Left lung (tissue), 10 donors: ENCODE results near the gene GRM7. TPM values are rescaled to one million over a fixed set of nuclear protein-coding genes. Genes with fewer than 3 reads are reported as not detected.

Source experiments
- ATAC-seq: fragments of 200-7000 bp; cut with Tn5 transposase; one replicate; pipeline ENCODE4 v1.9.1; 2020; ENCODE audit warnings: moderate library complexity
- DNase-seq, 4 donors: peaks; one replicate each; pipeline ENCODE4 v3.0.0-alpha.2; 2013 to 2020
- H3K27ac ChIP-seq, 2 donors: fragments of 200-600 bp; sonication (generic) in 1 of 2; one replicate each; pipeline versions ENCODE4 v1.5.0 to v1.8.0; 2020 to 2021
- H3K27me3 ChIP-seq, 2 donors: fragments of 200-600 bp; sonication (generic) in 1 of 2; one replicate each; pipeline versions ENCODE4 v1.5.0 to v1.8.0; 2020 to 2021
- H3K36me3 ChIP-seq, 2 donors: fragments of 200-600 bp; sonication (generic) in 1 of 2; one replicate each; pipeline versions ENCODE4 v1.5.0 to v1.8.0; 2020 to 2021
- H3K4me1 ChIP-seq, 2 donors: fragments of 200-600 bp; one replicate each; pipeline ENCODE4 v1.8.0; 2021
- H3K4me3 ChIP-seq, 2 donors: fragments of 200-600 bp; sonication (generic) in 1 of 2; one replicate each; pipeline versions ENCODE4 v1.5.0 to v1.8.0; 2020 to 2021; ENCODE audit warnings: mild to moderate bottlenecking in 1 of 2
- H3K9me3 ChIP-seq, 2 donors: fragments of 200-600 bp; sonication (generic) in 1 of 2; one replicate each; pipeline versions ENCODE4 v1.5.0 to v1.8.0; 2020 to 2021
- CTCF ChIP-seq, 2 donors: fragments of 200-600 bp; sonication (generic) in 1 of 2; IDR thresholded peaks; one replicate each; pipeline versions ENCODE4 v1.5.0 to v1.8.0; 2021; ENCODE audit warnings: antibody characterized with exemption in 2 of 2
- intact Hi-C, 2 donors: fragments of 100-400 bp; cut with DNase I; formaldehyde crosslinking; loops; one replicate each; pipeline versions ENCODE4 v1.11.2 to v1.14.2; 2022
- polyA plus RNA-seq, 6 donors: library from polyadenylated mRNA; unstranded; fragments of 120-200 nt; gene quantifications; one replicate each; pipeline ENCODE4 v1.2.1, GENCODE V29; 2013; ENCODE audit not compliant: insufficient read length in 6 of 6
- total RNA-seq, 2 donors: library from RNA; stranded (reverse); fragmentation: NEBNext Ultra II Directional; extraction: Animal tissue kit (Norgen Biotek cat#: 25700); gene quantifications; one replicate each; pipeline ENCODE4 v1.2.1, GENCODE V29; 2021
- donor health status: DM: no; HTN: yes; CAD: no.
- donor health status: DM: no; HTN: no; CAD: no.

Gene GRM7
- total and polyA plus RNA-seq, 8 donors: 0.04 to 0.72 (median 0.27) TPM

GRCh38 chr3:7332696-7333095 is 471.8 kb downstream of the GRM7 start:
- DNase-seq: no peak
- H3K9me3 ChIP-seq: peaks cover 0 to 18% of the 10 kb centered on the region in 2 donors
- no peak overlapping the region for H3K27ac ChIP-seq
- intact Hi-C loops: no loop called here
- no peak overlapping the region for H3K4me3 ChIP-seq
- no peaks in the 10 kb centered on the region for H3K36me3 ChIP-seq
- H3K27me3 ChIP-seq: no peaks in the 10 kb centered on the region
- ATAC-seq: no peak
- no peak for TF ChIP-seq CTCF (IDR thresholded peaks at IDR 0.05)
- no peaks in the 10 kb centered on the region for H3K4me1 ChIP-seq

GRCh38 chr3:7333125-7333524 is 472.2 kb downstream of the GRM7 start:
- Histone ChIP-seq H3K27ac (no peak overlapping the region), H3K27me3 (no peaks in the 10 kb centered on the region), H3K36me3 (no peaks in the 10 kb centered on the region), H3K4me1 (no peaks in the 10 kb centered on the region), H3K9me3 (peaks cover 0 to 18% of the 10 kb centered on the region in 2 donors), H3K4me3 (no peak overlapping the region)
- no peak for TF ChIP-seq CTCF (IDR thresholded peaks at IDR 0.05)
- intact Hi-C loops: no loop called here
- ATAC-seq (no peak), DNase-seq (peak in 1 of 4 donors; percentile 26)

GRCh38 chr3:7340795-7341194 is 479.9 kb downstream of the GRM7 start:
- no peaks in the 10 kb centered on the region for H3K4me1 ChIP-seq
- H3K36me3 ChIP-seq: no peaks in the 10 kb centered on the region
- DNase-seq: no peak
- no peaks in the 10 kb centered on the region for H3K27me3 ChIP-seq
- intact Hi-C loops: no loop called here
- H3K4me3 ChIP-seq: no peak overlapping the region
- peaks cover 0 to 4% of the 10 kb centered on the region in 2 donors for H3K9me3 ChIP-seq
- no peak overlapping the region for H3K27ac ChIP-seq
- ATAC-seq: no peak
- no peak for TF ChIP-seq CTCF (IDR thresholded peaks at IDR 0.05)

GRCh38 chr3:7346364-7346763 is 485.4 kb downstream of the GRM7 start:
- no peak for TF ChIP-seq CTCF (IDR thresholded peaks at IDR 0.05)
- Histone ChIP-seq H3K4me3 (no peak overlapping the region), H3K27me3 (no peaks in the 10 kb centered on the region), H3K4me1 (no peaks in the 10 kb centered on the region), H3K27ac (no peak overlapping the region), H3K36me3 (no peaks in the 10 kb centered on the region), H3K9me3 (no peaks in the 10 kb centered on the region)
- DNase-seq (no peak), ATAC-seq (no peak)
- intact Hi-C loops: no loop called here

- DNase-seq: no peak
- H3K4me3 ChIP-seq: no peak overlapping the region
- intact Hi-C loops: no loop called here
- no peaks in the 10 kb centered on the region for H3K36me3 ChIP-seq
- no peak overlapping the region for H3K27ac ChIP-seq
- H3K9me3 ChIP-seq: no peaks in the 10 kb centered on the region
- H3K27me3 ChIP-seq: no peaks in the 10 kb centered on the region
- TF ChIP-seq CTCF (IDR thresholded peaks at IDR 0.05): no peak
- ATAC-seq: no peak
- no peaks in the 10 kb centered on the region for H3K4me1 ChIP-seq
These were observed 496.2 kb downstream of the GRM7 start for GRCh38 chr3:7357101-7357500.
